Ishikawa (cell line): ENCODE results near the gene CORT.

Experiments used
- CEBPB ChIP-seq: IDR thresholded peaks from 2 replicates; pipeline ENCODE4 v1.6.1; 2012
- CREB1 ChIP-seq: IDR thresholded peaks from 2 replicates; pipeline ENCODE4 v1.6.1; 2012; ENCODE audit warnings: low read depth
- EGR1 ChIP-seq: IDR thresholded peaks from 2 replicates; pipeline ENCODE4 v1.6.1; 2012
- EP300 ChIP-seq: IDR thresholded peaks from 2 replicates; pipeline ENCODE4 v1.6.1; 2012; ENCODE audit warnings: borderline replicate concordance
- FOXM1 ChIP-seq: IDR thresholded peaks from 2 replicates; pipeline ENCODE4 v1.6.1; 2012; ENCODE audit warnings: low read depth, borderline replicate concordance
- NFIC ChIP-seq: IDR thresholded peaks from 2 replicates; pipeline ENCODE4 v1.6.1; 2012
- RAD21 ChIP-seq: IDR thresholded peaks from 2 replicates; pipeline ENCODE4 v1.6.1; 2012; ENCODE audit warnings: low read depth
- TAF1 ChIP-seq: IDR thresholded peaks from 2 replicates; pipeline ENCODE4 v1.6.1; 2012; ENCODE audit warnings: low read depth, mild to moderate bottlenecking
- TCF12 ChIP-seq: IDR thresholded peaks from 2 replicates; pipeline ENCODE4 v1.6.1; 2012; ENCODE audit warnings: low read depth
- TEAD4 ChIP-seq: IDR thresholded peaks from 2 replicates; pipeline ENCODE4 v1.6.1; 2012
- YY1 ChIP-seq: IDR thresholded peaks from 2 replicates; pipeline ENCODE4 v1.6.1; 2012; ENCODE audit warnings: low read depth
- ZBTB7A ChIP-seq: IDR thresholded peaks from 2 replicates; pipeline ENCODE4 v1.6.1; 2012; ENCODE audit warnings: low read depth
- TF ChIP-seq, protein P1 (sequence below): IDR thresholded peaks from 2 replicates; pipeline ENCODE4 v1.6.1; 2012; ENCODE audit warnings: low read depth, mild to moderate bottlenecking
- TF ChIP-seq, protein P2 (sequence below): IDR thresholded peaks from 2 replicates; pipeline ENCODE4 v1.6.1; 2012
- TF ChIP-seq, protein P3 (sequence below): IDR thresholded peaks from 2 replicates; pipeline ENCODE4 v1.6.1; 2012

The CORT gene

DNA sequence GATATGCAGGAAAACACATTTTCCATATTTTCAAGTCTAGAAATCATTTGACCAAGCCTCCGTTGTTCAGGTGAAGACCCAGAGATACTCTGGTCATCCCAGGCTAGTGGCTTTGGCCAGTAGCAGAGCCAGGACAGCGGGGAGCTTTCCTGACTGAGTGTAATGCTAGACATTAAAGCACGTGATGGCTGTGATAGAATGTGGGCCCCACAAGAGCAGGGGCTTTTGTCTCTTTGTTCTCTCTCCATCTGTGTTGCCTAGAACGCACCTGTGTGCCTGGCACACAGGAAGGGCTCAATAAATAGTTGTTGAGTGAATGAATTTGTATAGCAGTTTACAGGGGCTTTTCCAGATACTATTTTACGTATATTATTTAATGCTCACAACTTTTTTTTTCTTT is 9.0 kb upstream of the CORT start:
- no peak for TF ChIP-seq RAD21

DNA sequence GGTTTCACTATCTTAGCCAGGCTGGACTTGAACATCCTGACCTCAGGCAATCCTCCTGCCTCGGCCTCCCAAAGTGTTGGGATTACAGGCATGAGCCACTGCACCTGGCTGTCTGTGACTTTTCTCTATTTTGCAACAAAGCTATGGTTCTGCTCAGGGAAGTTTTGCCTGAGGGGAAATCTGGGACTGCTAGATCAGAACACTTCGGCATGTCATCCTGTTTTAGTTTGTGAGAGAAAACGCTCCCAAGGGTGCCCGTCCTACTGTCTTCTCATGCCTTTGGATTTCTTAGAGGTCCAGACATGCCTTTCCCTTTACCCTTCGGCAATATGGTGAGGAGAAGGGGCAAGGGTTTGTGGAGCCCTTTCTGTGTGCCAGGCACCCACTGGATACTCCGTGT is 5.6 kb upstream of the CORT start:
- no peak for TF ChIP-seq EGR1
- TF ChIP-seq, protein P1, sequence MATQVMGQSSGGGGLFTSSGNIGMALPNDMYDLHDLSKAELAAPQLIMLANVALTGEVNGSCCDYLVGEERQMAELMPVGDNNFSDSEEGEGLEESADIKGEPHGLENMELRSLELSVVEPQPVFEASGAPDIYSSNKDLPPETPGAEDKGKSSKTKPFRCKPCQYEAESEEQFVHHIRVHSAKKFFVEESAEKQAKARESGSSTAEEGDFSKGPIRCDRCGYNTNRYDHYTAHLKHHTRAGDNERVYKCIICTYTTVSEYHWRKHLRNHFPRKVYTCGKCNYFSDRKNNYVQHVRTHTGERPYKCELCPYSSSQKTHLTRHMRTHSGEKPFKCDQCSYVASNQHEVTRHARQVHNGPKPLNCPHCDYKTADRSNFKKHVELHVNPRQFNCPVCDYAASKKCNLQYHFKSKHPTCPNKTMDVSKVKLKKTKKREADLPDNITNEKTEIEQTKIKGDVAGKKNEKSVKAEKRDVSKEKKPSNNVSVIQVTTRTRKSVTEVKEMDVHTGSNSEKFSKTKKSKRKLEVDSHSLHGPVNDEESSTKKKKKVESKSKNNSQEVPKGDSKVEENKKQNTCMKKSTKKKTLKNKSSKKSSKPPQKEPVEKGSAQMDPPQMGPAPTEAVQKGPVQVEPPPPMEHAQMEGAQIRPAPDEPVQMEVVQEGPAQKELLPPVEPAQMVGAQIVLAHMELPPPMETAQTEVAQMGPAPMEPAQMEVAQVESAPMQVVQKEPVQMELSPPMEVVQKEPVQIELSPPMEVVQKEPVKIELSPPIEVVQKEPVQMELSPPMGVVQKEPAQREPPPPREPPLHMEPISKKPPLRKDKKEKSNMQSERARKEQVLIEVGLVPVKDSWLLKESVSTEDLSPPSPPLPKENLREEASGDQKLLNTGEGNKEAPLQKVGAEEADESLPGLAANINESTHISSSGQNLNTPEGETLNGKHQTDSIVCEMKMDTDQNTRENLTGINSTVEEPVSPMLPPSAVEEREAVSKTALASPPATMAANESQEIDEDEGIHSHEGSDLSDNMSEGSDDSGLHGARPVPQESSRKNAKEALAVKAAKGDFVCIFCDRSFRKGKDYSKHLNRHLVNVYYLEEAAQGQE, result no peak

DNA sequence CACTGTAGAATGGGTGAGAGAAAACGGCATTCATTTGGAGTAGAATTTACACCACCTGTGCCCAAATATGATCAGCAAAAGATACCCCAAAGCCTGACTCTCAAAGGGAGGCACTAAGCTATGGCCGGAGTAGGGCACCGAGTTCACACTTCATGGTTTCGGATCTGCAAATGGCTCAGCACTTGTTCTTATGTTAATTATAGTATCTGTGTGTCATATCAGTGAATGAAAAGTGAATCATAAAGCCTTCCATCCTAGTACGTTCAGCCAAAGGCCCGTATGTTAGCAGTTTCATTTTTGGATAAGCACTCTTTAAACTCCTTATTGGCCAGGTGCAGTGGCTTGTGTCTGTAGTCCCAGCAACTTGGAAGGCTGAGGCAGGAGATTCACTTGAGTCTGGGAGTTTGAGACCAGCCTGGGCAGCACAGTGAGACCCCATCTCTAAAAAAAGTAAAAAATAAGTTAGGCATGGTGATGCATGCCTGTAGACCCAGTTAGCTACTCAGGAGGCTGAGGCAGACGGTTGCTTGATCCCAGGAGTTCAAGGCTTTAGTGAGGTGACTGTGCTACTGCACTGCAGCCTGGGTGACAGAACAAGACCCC is 4.9 kb upstream of the CORT start:
- TF ChIP-seq TAF1 (no peak), TEAD4 (no peak), RAD21 (no peak), CREB1 (no peak), FOXM1 (no peak), NFIC (no peak), TCF12 (no peak), ZBTB7A (no peak)
- TF ChIP-seq, protein P2, sequence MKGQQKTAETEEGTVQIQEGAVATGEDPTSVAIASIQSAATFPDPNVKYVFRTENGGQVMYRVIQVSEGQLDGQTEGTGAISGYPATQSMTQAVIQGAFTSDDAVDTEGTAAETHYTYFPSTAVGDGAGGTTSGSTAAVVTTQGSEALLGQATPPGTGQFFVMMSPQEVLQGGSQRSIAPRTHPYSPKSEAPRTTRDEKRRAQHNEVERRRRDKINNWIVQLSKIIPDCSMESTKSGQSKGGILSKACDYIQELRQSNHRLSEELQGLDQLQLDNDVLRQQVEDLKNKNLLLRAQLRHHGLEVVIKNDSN, result no peak
- TF ChIP-seq, protein P1, result no peak

DNA sequence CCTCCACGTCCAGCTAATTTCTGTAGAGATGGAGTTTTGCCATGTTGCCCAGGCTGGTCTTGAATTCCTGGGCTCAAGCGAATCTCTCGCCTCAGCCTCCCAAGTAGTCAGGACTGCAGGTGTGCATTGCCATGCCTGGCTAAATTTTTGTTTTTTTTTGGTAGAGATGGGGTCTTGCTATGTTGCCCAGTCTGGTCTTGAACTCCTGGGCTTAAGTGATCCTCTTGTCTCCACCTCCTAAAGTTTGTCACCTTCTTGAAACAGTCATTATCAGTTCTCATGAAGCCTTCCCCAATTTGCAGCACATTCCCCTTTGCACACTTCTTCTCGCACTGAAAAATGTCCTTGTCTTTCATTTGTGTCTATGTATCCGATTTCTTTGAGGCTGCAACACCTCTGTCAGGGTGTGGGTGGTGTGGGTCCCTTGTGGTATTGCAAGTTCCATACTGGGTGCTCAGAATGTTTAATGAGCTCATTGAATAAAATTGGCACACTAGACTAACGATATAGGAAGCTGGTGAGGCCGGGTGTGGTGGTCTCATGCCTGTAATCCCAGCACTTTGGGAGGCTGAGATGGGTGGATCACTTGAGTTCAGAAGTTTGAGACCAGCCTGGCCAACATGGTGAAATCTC is 2.9 kb upstream of the CORT start:
- TF ChIP-seq CEBPB, result no peak
- no peak for TF ChIP-seq ZBTB7A
- TF ChIP-seq RAD21, result no peak
- no peak for TF ChIP-seq TEAD4
- TF ChIP-seq TCF12, result no peak
- no peak for TF ChIP-seq EGR1
- no peak for TF ChIP-seq YY1
- TF ChIP-seq, protein P1, result no peak
- TF ChIP-seq NFIC, result no peak
- no peak for TF ChIP-seq FOXM1
- TF ChIP-seq, protein P3, sequence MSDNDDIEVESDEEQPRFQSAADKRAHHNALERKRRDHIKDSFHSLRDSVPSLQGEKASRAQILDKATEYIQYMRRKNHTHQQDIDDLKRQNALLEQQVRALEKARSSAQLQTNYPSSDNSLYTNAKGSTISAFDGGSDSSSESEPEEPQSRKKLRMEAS, result no peak
- TF ChIP-seq, protein P2, result no peak
- no peak for TF ChIP-seq EP300
- TF ChIP-seq TAF1, result no peak
- no peak for TF ChIP-seq CREB1

DNA sequence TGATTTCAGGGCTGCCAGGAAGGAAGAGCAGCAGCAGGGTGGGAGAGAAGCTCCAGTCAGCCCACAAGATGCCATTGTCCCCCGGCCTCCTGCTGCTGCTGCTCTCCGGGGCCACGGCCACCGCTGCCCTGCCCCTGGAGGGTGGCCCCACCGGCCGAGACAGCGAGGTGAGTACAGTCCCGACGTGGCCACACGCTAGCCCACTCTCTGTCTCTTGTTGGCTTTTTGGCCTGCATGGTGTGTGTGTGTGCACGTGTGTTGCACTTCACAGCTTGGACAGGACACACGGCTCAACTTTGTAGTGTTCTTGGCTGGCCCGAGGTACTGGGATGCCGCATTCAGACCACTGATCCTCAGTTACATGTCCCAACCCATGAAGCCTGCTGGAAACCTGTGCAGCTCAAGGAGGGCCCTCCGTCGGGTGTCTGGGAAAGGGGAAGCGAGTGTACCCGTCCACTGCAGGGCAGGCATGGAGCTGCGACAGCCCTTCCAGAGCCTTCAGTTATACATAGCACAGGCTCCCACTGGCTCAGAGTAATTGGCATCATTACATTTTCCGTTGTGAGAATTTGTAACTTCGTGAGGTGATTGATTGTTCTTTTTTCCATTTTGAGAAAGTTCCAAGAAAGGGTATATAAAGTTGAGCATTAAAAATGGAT is 454 bp downstream of the CORT start:
- TF ChIP-seq TAF1 (no peak), CEBPB (no peak), NFIC (no peak), YY1 (no peak), CREB1 (no peak), RAD21 (no peak), TCF12 (no peak), FOXM1 (no peak)
- TF ChIP-seq, protein P1, result no peak
- TF ChIP-seq, protein P3, result no peak
- TF ChIP-seq, protein P2, result no peak
